Muscle of arm (tissue), 14 donors: ENCODE results near the gene IRS1. TPM values are rescaled to one million over a fixed set of nuclear protein-coding genes. Genes with fewer than 3 reads are reported as not detected.
"Not testable (repeated sequence)": the region's sequence is repeated elsewhere in the genome, so short reads cannot be mapped to it uniquely, and the experiment has no call there.

ENCODE experiments used
- DNase-seq: peaks from one replicate; pipeline ENCODE4 v3.0.0-alpha.2; 2013
- long read RNA-seq, 11 donors: transcript quantifications; one replicate each; lab custom pipeline, GENCODE V29; 2026
- polyA plus RNA-seq, 12 donors: library from polyadenylated mRNA; unstranded; fragments of 120-200 nt; gene quantifications; one replicate each; pipeline ENCODE4 v1.2.1, GENCODE V29; 2013; ENCODE audit not compliant: insufficient read length in 12 of 12

The IRS1 gene
- polyA plus RNA-seq = 10 to 100 TPM in 11 of 12 donors, not detected in 1; 13.9 to 37.4 (median 19.4) TPM
- long read RNA-seq, donor 1, full-length matches to known transcripts = 21 of 27 reads
- long read RNA-seq, donor 1, partial matches to known transcripts = 6 of 27 reads
- long read RNA-seq, donor 1, other reads (novel, unspliced or antisense) = 0 of 27 reads
- long read RNA-seq, donor 2, full-length matches to known transcripts = 15 of 25 reads
- long read RNA-seq, donor 2, partial matches to known transcripts = 10 of 25 reads
- long read RNA-seq, donor 2, other reads (novel, unspliced or antisense) = 0 of 25 reads
- long read RNA-seq, donor 3, full-length matches to known transcripts = 9 of 9 reads
- long read RNA-seq, donor 3, partial matches to known transcripts = 0 of 9 reads
- long read RNA-seq, donor 3, other reads (novel, unspliced or antisense) = 0 of 9 reads
- long read RNA-seq, donor 4, full-length matches to known transcripts = 9 of 9 reads
- long read RNA-seq, donor 4, partial matches to known transcripts = 0 of 9 reads
- long read RNA-seq, donor 4, other reads (novel, unspliced or antisense) = 0 of 9 reads
- long read RNA-seq, donor 5, full-length matches to known transcripts = 18 of 18 reads
- long read RNA-seq, donor 5, partial matches to known transcripts = 0 of 18 reads
- long read RNA-seq, donor 5, other reads (novel, unspliced or antisense) = 0 of 18 reads
- long read RNA-seq, donor 6, full-length matches to known transcripts = 14 of 14 reads
- long read RNA-seq, donor 6, partial matches to known transcripts = 0 of 14 reads
- long read RNA-seq, donor 6, other reads (novel, unspliced or antisense) = 0 of 14 reads
- long read RNA-seq, donor 7, full-length matches to known transcripts = 6 of 6 reads
- long read RNA-seq, donor 7, partial matches to known transcripts = 0 of 6 reads
- long read RNA-seq, donor 7, other reads (novel, unspliced or antisense) = 0 of 6 reads
- long read RNA-seq, donor 8, full-length matches to known transcripts = 9 of 9 reads
- long read RNA-seq, donor 8, partial matches to known transcripts = 0 of 9 reads
- long read RNA-seq, donor 8, other reads (novel, unspliced or antisense) = 0 of 9 reads
- long read RNA-seq, donor 9, full-length matches to known transcripts = 8 of 8 reads
- long read RNA-seq, donor 9, partial matches to known transcripts = 0 of 8 reads
- long read RNA-seq, donor 9, other reads (novel, unspliced or antisense) = 0 of 8 reads
- long read RNA-seq, donor 10, full-length matches to known transcripts = 10 of 10 reads
- long read RNA-seq, donor 10, partial matches to known transcripts = 0 of 10 reads
- long read RNA-seq, donor 10, other reads (novel, unspliced or antisense) = 0 of 10 reads
- long read RNA-seq, donor 11, full-length matches to known transcripts = 24 of 24 reads
- long read RNA-seq, donor 11, partial matches to known transcripts = 0 of 24 reads
- long read RNA-seq, donor 11, other reads (novel, unspliced or antisense) = 0 of 24 reads

GRCh38 chr2:226799211-226799975, at the start of gene IRS1:
IRS1 (minus strand) TSS chr2:226799820; CDS start chr2:226798738, 1,082 bp downstream.
- DNase-seq = peak; percentile 77

- DNase-seq = no peak
Observed at GRCh38 chr2:226849349-226849748, 49.7 kb upstream of the IRS1 start.

- DNase-seq = no peak
Observed at GRCh38 chr2:226847511-226847910, 47.9 kb upstream of the IRS1 start.

DNA sequence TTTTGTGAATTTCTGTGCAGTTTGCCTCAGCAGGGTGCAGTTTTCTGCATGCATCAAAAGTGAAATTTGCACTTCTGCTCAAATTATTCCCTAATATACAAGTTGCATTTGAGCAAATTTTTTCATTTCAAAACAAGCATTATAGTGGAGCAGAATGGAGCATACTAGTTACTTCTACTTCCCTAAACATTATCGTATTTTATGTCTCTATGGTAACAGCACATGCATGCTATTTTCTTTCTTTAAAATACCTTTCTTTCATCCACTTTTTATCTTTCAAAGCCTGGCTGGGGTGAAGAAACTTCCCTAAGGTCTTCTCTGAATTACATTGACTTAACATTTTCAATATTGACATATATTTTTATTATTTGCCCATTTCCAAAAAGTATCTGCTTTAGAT, 47.5 kb upstream of the IRS1 start:
- no peak for DNase-seq

DNA sequence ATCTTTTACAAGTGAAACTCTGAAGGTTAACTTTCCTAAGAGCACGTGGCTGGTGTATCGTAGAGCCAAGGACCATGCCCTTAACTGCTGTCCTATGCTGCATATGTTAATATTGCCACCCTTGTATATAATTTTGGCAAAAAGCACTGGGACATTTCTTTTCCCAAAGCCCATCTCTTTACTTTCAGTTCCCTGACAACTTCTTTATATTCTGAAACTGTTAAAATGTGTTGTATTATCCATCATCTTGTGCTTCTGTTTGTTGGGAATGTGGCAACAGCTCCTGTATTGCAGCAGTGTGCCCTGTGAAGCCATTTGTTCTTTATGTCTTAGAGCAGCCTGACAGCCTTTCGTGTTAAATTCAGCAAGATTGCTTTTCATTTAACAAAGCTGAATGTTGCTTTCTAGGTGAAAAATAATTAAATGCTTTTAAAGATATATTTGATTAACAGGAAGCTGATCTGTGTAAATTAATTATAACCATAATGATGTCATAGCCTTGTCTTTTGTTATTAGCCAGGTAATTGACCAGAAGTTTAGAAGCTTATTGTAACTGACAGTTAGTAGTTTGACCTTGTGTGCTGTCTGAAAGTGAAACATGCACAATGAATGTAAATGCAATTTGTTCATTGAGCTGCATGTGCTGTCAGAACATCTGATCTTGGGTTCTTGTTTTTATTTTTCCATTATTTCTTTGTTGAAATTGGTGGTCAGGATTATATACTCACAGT, 45.9 kb upstream of the IRS1 start:
- no peak for DNase-seq

DNA sequence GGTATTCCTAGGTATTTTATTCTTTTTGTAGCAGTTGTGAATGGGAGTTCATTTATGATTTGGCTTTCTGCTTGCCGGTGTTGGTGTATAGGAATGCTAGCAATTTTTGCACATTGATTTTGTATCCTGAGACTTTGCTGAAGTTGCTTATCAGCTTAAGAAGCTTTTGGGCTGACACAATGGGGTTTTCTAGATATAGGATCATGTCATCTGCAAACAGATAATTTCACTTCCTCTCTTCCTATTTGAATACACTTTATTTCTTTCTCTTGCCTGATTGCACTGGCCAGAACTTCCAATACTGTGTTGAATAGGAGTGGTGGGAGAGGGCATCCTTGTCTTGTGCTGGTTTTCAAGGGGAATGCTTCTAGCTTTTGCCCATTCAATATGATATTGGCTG, 43.4 kb upstream of the IRS1 start:
- DNase-seq = not testable (repeated sequence)

DNA sequence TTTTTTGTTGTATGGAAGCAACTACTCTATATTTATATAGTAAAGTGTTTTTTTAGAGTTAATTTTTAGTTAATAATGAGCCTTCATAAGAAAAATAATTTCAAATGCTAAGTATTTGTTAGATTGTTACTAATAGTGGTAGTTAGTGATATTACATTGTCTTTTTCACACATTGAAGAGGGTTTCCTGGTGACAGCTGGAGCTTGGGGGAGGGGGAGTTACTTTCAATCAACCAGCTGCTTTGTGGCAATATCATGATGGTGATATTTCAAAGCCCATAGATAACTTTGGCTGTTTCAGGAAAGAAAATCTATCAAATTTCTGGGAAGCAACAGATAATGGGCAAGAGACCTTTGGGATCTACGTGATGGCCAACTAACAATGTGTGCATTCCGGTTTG, 40.3 kb upstream of the IRS1 start:
- DNase-seq = no peak

DNA sequence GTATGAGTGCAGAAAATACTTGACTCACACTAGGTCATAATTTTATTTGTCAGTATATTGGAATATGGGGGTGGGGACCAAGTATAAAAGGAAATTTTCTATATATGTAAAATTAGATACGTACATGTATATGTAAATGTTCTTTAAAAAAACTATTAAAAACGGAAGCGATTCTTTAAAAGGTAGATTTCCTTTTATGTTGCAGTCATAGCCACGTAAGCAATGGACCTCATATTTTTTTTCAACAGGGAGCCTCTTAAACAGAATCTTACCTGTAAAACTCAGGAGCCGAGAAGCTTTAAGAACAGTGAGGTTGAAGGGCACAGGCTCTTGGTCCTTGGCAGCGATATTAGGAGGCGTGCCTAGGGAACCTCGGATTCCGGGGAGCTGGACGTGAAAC, 39.5 kb upstream of the IRS1 start:
- DNase-seq = no peak

DNA sequence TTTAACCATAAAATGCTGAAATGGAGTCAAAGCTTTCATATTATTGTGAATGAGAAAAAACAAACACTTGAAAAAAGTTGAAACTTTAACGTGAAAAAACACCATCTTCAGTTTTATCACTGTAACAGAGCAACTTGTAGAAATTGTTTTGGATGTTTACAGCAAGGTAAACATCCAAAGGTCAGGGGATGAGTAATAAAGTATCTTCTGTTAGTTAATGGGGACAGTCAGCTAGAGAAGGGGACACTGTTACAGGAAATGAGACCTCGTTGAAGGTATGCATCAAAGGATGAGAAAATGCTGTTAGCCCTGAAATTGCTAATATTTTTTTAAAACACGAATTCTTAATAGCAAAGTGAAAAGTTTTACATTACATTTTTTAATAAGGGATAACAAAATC, 39.1 kb upstream of the IRS1 start:
- DNase-seq = no peak

- DNase-seq = no peak
Observed at GRCh38 chr2:226837787-226838603, 38.4 kb upstream of the IRS1 start.

DNA sequence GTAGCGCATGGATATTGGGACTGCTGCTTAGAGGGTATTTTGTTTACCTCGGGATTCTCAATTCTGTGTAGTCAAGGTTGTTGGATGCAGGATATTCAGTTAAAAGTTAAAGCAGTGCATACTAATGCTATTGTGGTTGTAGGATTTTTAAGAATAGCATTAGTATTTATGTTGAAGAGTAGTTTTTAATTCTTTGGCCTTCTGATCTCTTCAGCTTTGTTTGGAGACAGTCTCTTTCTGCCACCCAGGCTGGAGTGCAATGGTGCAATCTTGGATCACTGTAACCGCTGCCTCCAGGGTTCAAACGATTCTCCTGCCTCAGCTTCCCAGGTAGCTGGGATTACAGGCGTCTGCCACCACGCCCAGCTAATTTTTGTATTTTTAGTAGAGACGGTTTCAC, 37.7 kb upstream of the IRS1 start:
- DNase-seq = no peak

DNA sequence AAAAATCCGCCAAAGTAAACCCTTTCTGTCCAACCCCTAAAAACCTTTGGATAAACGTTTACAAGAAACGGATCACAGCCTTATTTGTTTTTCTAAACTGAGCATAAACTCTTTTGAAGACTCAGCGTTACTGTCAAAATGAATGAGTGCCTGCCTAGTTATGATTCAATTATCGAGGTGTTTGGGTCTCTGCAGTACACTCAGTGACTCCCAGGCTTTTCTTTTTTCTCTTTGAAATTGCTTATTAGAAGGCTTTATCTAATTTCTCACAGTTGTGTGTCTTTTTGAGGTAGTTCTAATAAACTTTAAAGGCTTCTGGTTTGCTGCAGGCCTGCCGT, 36.9 kb upstream of the IRS1 start:
- DNase-seq = no peak

DNA sequence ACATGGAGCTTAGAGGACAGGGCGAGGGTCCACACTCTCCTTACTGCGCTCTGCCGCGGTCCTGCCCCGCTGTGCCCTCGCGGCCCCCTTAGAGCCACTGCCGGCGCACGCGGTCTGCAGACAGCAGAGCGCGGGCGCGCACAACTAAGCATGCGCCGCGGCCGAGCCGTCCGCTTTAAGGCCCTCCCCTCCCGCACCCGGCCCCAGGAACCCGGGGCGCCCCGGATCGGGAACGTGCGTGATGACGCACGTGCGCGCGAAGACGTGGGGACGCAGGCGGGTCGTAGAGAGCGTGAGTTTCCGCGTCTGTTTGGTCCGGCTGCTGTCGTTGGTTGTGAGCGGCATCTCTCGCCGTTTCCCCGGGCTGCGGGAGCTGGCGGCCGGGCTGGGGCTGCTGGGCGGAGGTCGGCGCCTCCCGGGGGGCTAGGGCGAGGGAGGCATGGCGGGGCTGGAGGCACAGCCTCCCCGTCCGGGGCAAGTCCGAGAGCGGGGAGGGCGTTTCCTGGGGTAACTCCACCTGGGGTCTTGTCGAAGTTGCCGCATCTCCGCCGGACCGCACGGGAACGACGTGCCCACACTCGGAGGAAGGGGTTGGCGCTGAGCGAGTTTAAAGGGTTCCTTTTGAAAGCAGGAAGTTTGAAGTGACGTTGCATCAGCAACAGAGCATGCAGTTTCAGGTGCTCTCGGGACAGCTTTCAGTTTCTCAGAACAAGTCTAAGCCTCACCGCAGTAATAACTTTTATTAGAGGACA, 36.4 kb upstream of the IRS1 start, which contains the start of gene RHBDD1:
Gene RHBDD1 (plus strand): TSS at position 259 of the 752 bp plus-strand sequence. CDS start 28,640 bp downstream, outside the sequence.
- peak; percentile 96 for DNase-seq

DNA sequence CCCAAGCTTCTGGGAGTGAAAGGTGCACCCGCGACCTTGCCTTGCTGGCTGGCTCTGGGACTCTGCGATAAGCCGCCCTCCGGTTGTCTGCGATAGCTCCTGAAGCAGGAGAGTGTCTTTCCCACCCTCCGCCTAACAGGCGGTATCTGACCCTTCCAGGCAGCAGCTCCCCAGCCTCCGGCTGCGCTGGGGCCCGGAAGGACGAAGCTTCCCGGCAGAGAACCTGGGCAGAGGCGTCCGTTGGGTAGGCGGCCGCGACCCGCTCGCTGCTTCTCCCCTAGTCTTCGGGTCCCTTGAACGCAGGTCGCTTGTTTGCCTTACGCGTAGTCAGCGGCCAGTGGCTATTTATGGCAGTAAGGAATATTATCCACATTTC, 35.8 kb upstream of the IRS1 start:
- DNase-seq = no peak

- DNase-seq = not testable (repeated sequence)
Observed at GRCh38 chr2:226834880-226835279, 35.3 kb upstream of the IRS1 start.

- no peak for DNase-seq
Observed at GRCh38 chr2:226832061-226832460, 32.4 kb upstream of the IRS1 start.

- DNase-seq = no peak
Observed at GRCh38 chr2:226831266-226831665, 31.6 kb upstream of the IRS1 start.
